Rectal smooth muscle tissue (tissue), 1 donor: Measurements from ENCODE around the gene RIMS3.

ENCODE experiments used
- H3K27ac ChIP-seq: one replicate; pipeline ENCODE4 v1.7.0; 2013; ENCODE audit warnings: low read depth, low read length, inconsistent platforms
- H3K27me3 ChIP-seq: one replicate; pipeline ENCODE4 v1.7.0; 2013; ENCODE audit warnings: low read length; ENCODE audit not compliant: control insufficient read depth, insufficient read depth
- H3K36me3 ChIP-seq: one replicate; pipeline ENCODE4 v1.7.0; 2013; ENCODE audit warnings: low read length; ENCODE audit not compliant: control insufficient read depth, insufficient read depth
- H3K4me1 ChIP-seq: one replicate; pipeline ENCODE4 v1.7.0; 2013; ENCODE audit warnings: low read length; ENCODE audit not compliant: control insufficient read depth, insufficient read depth
- H3K4me3 ChIP-seq: one replicate; pipeline ENCODE4 v1.7.0; 2013; ENCODE audit warnings: low read length
- H3K9ac ChIP-seq: one replicate; pipeline ENCODE4 v1.7.0; 2013; ENCODE audit warnings: low read length

The RIMS3 gene

GRCh38 chr1:40665335-40666171, at the start of gene RIMS3:
Gene RIMS3 (minus strand): TSS chr1:40665682. CDS start chr1:40641925, 23,757 bp downstream.
- Histone ChIP-seq H3K4me1 (peaks cover 5% of the 10 kb centered on the region), H3K9ac (peak within 1 kb of the TSS; percentile 28), H3K27ac (peak within 1 kb of the TSS; percentile 16), H3K36me3 (no peaks in the 10 kb centered on the region), H3K4me3 (peak within 1 kb of the TSS; percentile 77), H3K27me3 (no peaks in the 10 kb centered on the region)

- Histone ChIP-seq H3K27ac (no peak overlapping the region), H3K4me1 (peaks cover 13% of the 10 kb centered on the region), H3K27me3 (no peaks in the 10 kb centered on the region), H3K9ac (no peak overlapping the region), H3K36me3 (no peaks in the 10 kb centered on the region), H3K4me3 (no peak overlapping the region)
These were observed 47.5 kb upstream of the RIMS3 start for GRCh38 chr1:40712997-40713396.

GRCh38 chr1:40712405-40712944, 47.0 kb upstream of the RIMS3 start:
- Histone ChIP-seq H3K27me3 (no peaks in the 10 kb centered on the region), H3K9ac (no peak overlapping the region), H3K4me3 (no peak overlapping the region), H3K4me1 (peaks cover 13% of the 10 kb centered on the region), H3K27ac (no peak overlapping the region), H3K36me3 (no peaks in the 10 kb centered on the region)

GRCh38 chr1:40711465-40712404, 46.3 kb upstream of the RIMS3 start:
- no peak overlapping the region for H3K4me3 ChIP-seq
- peaks cover 13% of the 10 kb centered on the region for H3K4me1 ChIP-seq
- peak overlapping the region; percentile 88 for H3K27ac ChIP-seq

GRCh38 chr1:40710581-40711315, 45.3 kb upstream of the RIMS3 start:
- Histone ChIP-seq H3K36me3 (no peaks in the 10 kb centered on the region), H3K27ac (peak overlapping the region; percentile 88), H3K27me3 (no peaks in the 10 kb centered on the region), H3K9ac (no peak overlapping the region), H3K4me1 (peaks cover 13% of the 10 kb centered on the region), H3K4me3 (peak overlapping the region; percentile 72)

More at GRCh38 chr1:40711465-40712404, 46.3 kb upstream of the RIMS3 start:
- no peaks in the 10 kb centered on the region for H3K27me3 ChIP-seq
- no peaks in the 10 kb centered on the region for H3K36me3 ChIP-seq
- no peak overlapping the region for H3K9ac ChIP-seq

GRCh38 chr1:40709802-40710278, 44.4 kb upstream of the RIMS3 start:
- Histone ChIP-seq H3K4me1 (peaks cover 13% of the 10 kb centered on the region), H3K27ac (peak overlapping the region; percentile 88), H3K27me3 (no peaks in the 10 kb centered on the region), H3K36me3 (no peaks in the 10 kb centered on the region), H3K9ac (no peak overlapping the region), H3K4me3 (peak overlapping the region; percentile 72)

- Histone ChIP-seq H3K9ac (peak overlapping the region; percentile 28), H3K4me3 (peak overlapping the region; percentile 72), H3K27ac (peak overlapping the region; percentile 88)
These were observed 43.8 kb upstream of the RIMS3 start for GRCh38 chr1:40709100-40709801.

GRCh38 chr1:40708750-40709099, 43.2 kb upstream of the RIMS3 start:
- H3K36me3 ChIP-seq = no peaks in the 10 kb centered on the region
- peaks cover 13% of the 10 kb centered on the region for H3K4me1 ChIP-seq
- H3K27me3 ChIP-seq = no peaks in the 10 kb centered on the region
- H3K4me3 ChIP-seq = peak overlapping the region; percentile 72
- peak overlapping the region; percentile 88 for H3K27ac ChIP-seq
- H3K9ac ChIP-seq = no peak overlapping the region

More at GRCh38 chr1:40709100-40709801, 43.8 kb upstream of the RIMS3 start:
- H3K4me1 ChIP-seq = peaks cover 13% of the 10 kb centered on the region
- no peaks in the 10 kb centered on the region for H3K36me3 ChIP-seq
- no peaks in the 10 kb centered on the region for H3K27me3 ChIP-seq

GRCh38 chr1:40706626-40707025, 41.1 kb upstream of the RIMS3 start:
- no peaks in the 10 kb centered on the region for H3K27me3 ChIP-seq
- no peaks in the 10 kb centered on the region for H3K36me3 ChIP-seq
- H3K4me3 ChIP-seq = no peak overlapping the region
- no peak overlapping the region for H3K27ac ChIP-seq
- H3K4me1 ChIP-seq = peaks cover 7% of the 10 kb centered on the region
- H3K9ac ChIP-seq = no peak overlapping the region

GRCh38 chr1:40704817-40705733, 39.6 kb upstream of the RIMS3 start:
- no peaks in the 10 kb centered on the region for H3K4me1 ChIP-seq
- H3K27ac ChIP-seq = no peak overlapping the region
- H3K27me3 ChIP-seq = no peaks in the 10 kb centered on the region
- H3K36me3 ChIP-seq = no peaks in the 10 kb centered on the region
- no peak overlapping the region for H3K9ac ChIP-seq
- no peak overlapping the region for H3K4me3 ChIP-seq
